ENCODE results near the gene PGGT1B. TPM values are rescaled to one million over a fixed set of nuclear protein-coding genes. Genes with fewer than 3 reads are reported as not detected.

PGGT1B gene
- 19.1 to 24.3 TPM (median 21.9 TPM) in 5 replicates for total RNA-seq (2022; extraction: Qiagen RNA extraction; ENCODE audit: low read depth)

GRCh38 chr5:115262321-115263077, at the start of gene PGGT1B:
Gene PGGT1B (minus strand): TSS chr5:115262877. CDS start chr5:115262851, 26 bp downstream.

GRCh38 chr5:115296124-115297022, 33.7 kb upstream of the PGGT1B start, which contains the start of gene CCDC112:
Gene CCDC112 (minus strand): TSS chr5:115296654. CDS start chr5:115296543, 111 bp downstream.

GRCh38 chr5:115169487-115170133, 93.1 kb downstream of the PGGT1B start, which contains the start of gene TRIM36:
Gene TRIM36 (minus strand): TSS chr5:115169908. CDS start chr5:115169634, 274 bp downstream.

Other genes starting within 250 kb of the PGGT1B start
- gene TRIM36, start 93.0 kb downstream of the PGGT1B start, total RNA-seq (2022; extraction: Qiagen RNA extraction; ENCODE audit: low read depth) = 1.5 to 2.4 TPM (median 2.0 TPM) in 5 replicates
- 7.2 to 8.8 TPM (median 7.5 TPM) in 5 replicates for gene CCDC112, start 33.8 kb upstream of the PGGT1B start, total RNA-seq (2022; extraction: Qiagen RNA extraction; ENCODE audit: low read depth)

Data from A549 treated with DMSO at 1 μM for 4 hours (cell line).